HepG2 (cell line): ENCODE data around the gene VEZT. TPM values are rescaled to one million over a fixed set of nuclear protein-coding genes. Genes with fewer than 3 reads are reported as not detected.
"Not testable (repeated sequence)": the region's sequence is repeated elsewhere in the genome, so short reads cannot be mapped to it uniquely, and the experiment has no call there.

Source experiments
- ATAC-seq: fragments of 200-7000 bp; cut with Tn5 transposase; 3 replicates; pipeline ENCODE4 v1.9.1; 2020; ENCODE audit warnings: mild to moderate bottlenecking, moderate library complexity
- BruUV-seq: library from RNA; stranded (reverse); fragments of 400-500 nt; replicated peaks from 2 replicates; lab custom pipeline; 2021; lab: Mats Ljungman, UMichigan
- CTCF ChIA-PET: fragments of 300-600 bp; formaldehyde crosslinking; extraction: SDS; loops from one replicate; lab custom pipeline; 2021; ENCODE audit warnings: low total read pairs, inconsistent platforms, low intra/inter-chr PET ratio; lab: Yijun Ruan, JAX
- POLR2A ChIA-PET: fragments of 350-600 bp; sonication (Branson Sonifier 250); formaldehyde crosslinking; loops from one replicate; lab custom pipeline; 2020; ENCODE audit warnings: antibody characterized with exemption, inconsistent platforms; lab: Yijun Ruan, JAX
- DNase-seq: peaks from one replicate; pipeline ENCODE4 v3.0.0-alpha.2; 2015; ENCODE audit warnings: low spot score
- FAIRE-seq: peaks from 3 replicates; lab custom pipeline; 2011; peaks lifted over from hg19 to GRCh38; lab: Jason Lieb, UNC
- H2AFZ ChIP-seq: one replicate; pipeline ENCODE4 v1.6.1; 2011; ENCODE audit warnings: low read length, inconsistent platforms
- H3K27ac ChIP-seq: fragments of 300-600 bp; 3 replicates; pipeline ENCODE4 v1.8.0; 2011; ENCODE audit warnings: mixed run types, mild to moderate bottlenecking, mixed read lengths, low read length, inconsistent platforms; ENCODE audit not compliant: insufficient read depth; ENCODE audit errors: extremely low read length
- H3K27me3 ChIP-seq, 2 experiments: fragments of 200-600 bp in 1 of 2; 2 replicates in 1 of 2; 3 replicates in 1 of 2; pipeline versions ENCODE4 v1.6.0 to v1.8.0; 2011; ENCODE audit warnings: low read length in 2 of 2, mild to moderate bottlenecking in 2 of 2, moderate library complexity in 2 of 2, inconsistent platforms in 1 of 2; ENCODE audit not compliant: insufficient read depth in 2 of 2, control insufficient read depth in 1 of 2
- H3K36me3 ChIP-seq, 2 experiments: fragments of 200-600 bp in 1 of 2; replicated peaks in 1 of 2; 2 replicates in 1 of 2; 3 replicates in 1 of 2; pipeline versions ENCODE4 v1.5.1 to v1.8.0; 2011; ENCODE audit warnings: low read length in 2 of 2, inconsistent platforms in 1 of 2; ENCODE audit not compliant: insufficient read depth in 2 of 2, control insufficient read depth in 1 of 2
- H3K4me1 ChIP-seq: 2 replicates; pipeline ENCODE4 v1.5.1; 2012; ENCODE audit warnings: low read length, inconsistent platforms; ENCODE audit not compliant: insufficient read depth
- H3K4me2 ChIP-seq: 2 replicates; pipeline ENCODE4 v1.6.0; 2011; ENCODE audit warnings: low read depth, low read length, inconsistent platforms
- H3K4me3 ChIP-seq, 3 experiments: fragments of 200-600 bp in 1 of 3; sonication (generic), shearing (Covaris generic) in 1 of 3; replicated peaks in 1 of 3; 2 replicates each; pipeline ENCODE4 v1.5.1; 2011 to 2016; ENCODE audit warnings: low read length in 3 of 3, inconsistent platforms in 2 of 3, low read depth in 2 of 3, mild to moderate bottlenecking in 2 of 3, control low read depth in 1 of 3, mixed read lengths in 1 of 3; ENCODE audit not compliant: insufficient read depth in 1 of 3
- H3K79me2 ChIP-seq: one replicate; pipeline ENCODE4 v1.6.1; 2011; ENCODE audit warnings: low read length, inconsistent platforms; ENCODE audit not compliant: insufficient read depth
- H3K9ac ChIP-seq: 2 replicates; pipeline ENCODE4 v1.6.0; 2011; ENCODE audit warnings: mild to moderate bottlenecking, low read depth, low read length, inconsistent platforms; ENCODE audit not compliant: insufficient read depth
- H3K9me3 ChIP-seq: 2 replicates; pipeline ENCODE4 v1.5.1; 2012; ENCODE audit warnings: mild to moderate bottlenecking, low read length
- H4K20me1 ChIP-seq: 2 replicates; pipeline ENCODE4 v1.6.0; 2011; ENCODE audit warnings: inconsistent platforms, mild to moderate bottlenecking, low read length, moderate library complexity; ENCODE audit not compliant: insufficient read depth
- EHMT2 ChIP-seq: fragments of 200-600 bp; sonication (generic); IDR thresholded peaks from 2 replicates; pipeline ENCODE4 v1.7.0; 2017; ENCODE audit warnings: antibody characterized with exemption, low read depth, low read length, borderline replicate concordance
- POLR2A ChIP-seq, 2 experiments: IDR thresholded peaks; 2 replicates each; pipeline ENCODE4 v1.6.1; 2011; ENCODE audit warnings: low read depth in 2 of 2, low read length in 2 of 2, mild to moderate bottlenecking in 1 of 2, moderate library complexity in 1 of 2; ENCODE audit not compliant: insufficient read depth in 1 of 2
- SETDB1 ChIP-seq: sonication (generic); formaldehyde crosslinking; IDR thresholded peaks from 2 replicates; pipeline ENCODE4 v1.5.1; 2020; ENCODE audit warnings: missing genetic modification reagents, mild to moderate bottlenecking, borderline replicate concordance
- SP4 ChIP-seq: sonication (generic); formaldehyde crosslinking; IDR thresholded peaks from 2 replicates; pipeline ENCODE4 v1.8.1; 2023; ENCODE audit warnings: mild to moderate bottlenecking, missing genetic modification reagents
- ZBTB39 ChIP-seq: sonication (generic); formaldehyde crosslinking; IDR thresholded peaks from 2 replicates; pipeline ENCODE4 v1.5.0; 2020; ENCODE audit warnings: missing genetic modification reagents
- WGBS: methylation state at CpG from one replicate; pipeline ENCODE4 v1.1.6; 2017; ENCODE audit warnings: low lambda C conversion rate; 5-methylcytosine and 5-hydroxymethylcytosine counted together
- in situ Hi-C: cut with HindIII; loops from 2 replicates; pipeline ENCODE4 v1.10.0; 2017; ENCODE audit warnings: low pct_unique_long_range_greater_than_20kb; ENCODE audit not compliant: extremely low pct_ligation_motif_present
- intact Hi-C: fragments of 100-400 bp; cut with micrococcal nuclease; formaldehyde crosslinking; loops from one replicate; pipeline ENCODE4 v1.10.0; 2022; ENCODE audit not compliant: unreplicated experiment
- polyA plus RNA-seq, 8 experiments: library from polyadenylated mRNA; depleted of rRNA in 3 of 8; stranded (reverse) in 7 of 8; unstranded in 1 of 8; fragments of >200 nt; fragmentation: Illumina TruSeq in 4 of 8; extraction: Trizol in 4 of 8; gene quantifications; 2 replicates each; pipeline versions ENCODE4 v1.2.1 to v1.2.3, GENCODE V29; 2011 to 2016; ENCODE audit warnings: low read depth in 4 of 8, missing spikeins in 1 of 8, mixed read lengths in 1 of 8; ENCODE audit not compliant: insufficient read depth in 1 of 8
- total RNA-seq, 5 experiments: library from RNA; depleted of rRNA; stranded (reverse); fragments of >200 nt; fragmentation: Illumina TruSeq; extraction: Trizol; gene quantifications; 2 replicates each; pipeline ENCODE4 v1.2.3, GENCODE V29; 2016; ENCODE audit warnings: low read depth in 1 of 5
- TF ChIP-seq, protein P1 (sequence below): sonication (generic); formaldehyde crosslinking; IDR thresholded peaks from 2 replicates; pipeline ENCODE4 v1.4.0; 2020; ENCODE audit warnings: mild to moderate bottlenecking, missing genetic modification reagents, borderline replicate concordance

The VEZT gene
- total and polyA plus RNA-seq, 2 of the 13 experiments (the other 11 are each of a cell fraction or from before 2014, with no cell fraction given), result 35.5 to 51.6 TPM

DNA sequence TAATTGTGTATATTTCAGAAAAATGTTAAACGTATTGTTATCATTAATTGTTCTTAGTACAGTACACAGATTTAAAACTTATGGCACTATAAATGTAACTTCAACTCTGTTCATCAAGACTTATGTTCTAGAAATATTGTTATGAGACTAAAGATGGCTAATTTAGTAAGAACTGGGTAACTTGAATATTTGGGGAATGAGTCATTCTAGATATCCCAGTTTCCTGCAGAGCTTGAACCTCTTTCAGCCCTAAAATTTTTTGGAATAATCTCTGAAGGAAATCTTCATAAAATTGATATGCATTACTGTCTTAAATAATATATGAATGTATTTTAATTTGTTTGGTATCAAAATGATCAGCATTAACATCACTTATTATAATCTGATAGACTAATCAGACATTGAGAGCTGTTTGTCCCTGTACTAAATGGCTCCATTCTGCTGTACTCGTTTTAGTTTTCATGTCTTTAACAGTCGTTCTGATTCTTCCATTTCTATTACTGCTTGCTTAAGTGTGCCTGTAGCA is 87.1 kb downstream of the VEZT start (continued):
- TF ChIP-seq ZBTB39 (CRISPR knock-in tag), result no peak
- TF ChIP-seq SETDB1 (CRISPR knock-in tag), result no peak

DNA sequence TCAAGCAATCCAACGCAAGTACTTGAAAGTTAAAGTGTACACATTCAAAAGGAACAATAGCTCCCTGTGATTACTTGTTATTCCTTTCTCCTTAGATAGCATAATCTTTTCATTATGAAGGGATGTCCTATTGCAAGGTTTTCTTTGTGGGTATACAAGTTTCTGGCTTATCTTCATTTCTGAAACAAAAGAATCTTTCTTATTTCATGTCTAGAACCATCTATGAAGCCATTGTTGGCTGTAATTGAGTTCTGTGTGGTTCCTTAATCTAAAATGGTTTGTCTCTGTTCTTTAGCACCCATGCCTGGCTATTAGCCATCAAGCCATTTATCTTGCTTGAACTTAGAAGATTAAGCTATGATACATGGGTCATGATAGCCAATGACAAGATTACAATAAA is 95.0 kb downstream of the VEZT start:
- CTCF ChIA-PET, result no interaction called here

DNA sequence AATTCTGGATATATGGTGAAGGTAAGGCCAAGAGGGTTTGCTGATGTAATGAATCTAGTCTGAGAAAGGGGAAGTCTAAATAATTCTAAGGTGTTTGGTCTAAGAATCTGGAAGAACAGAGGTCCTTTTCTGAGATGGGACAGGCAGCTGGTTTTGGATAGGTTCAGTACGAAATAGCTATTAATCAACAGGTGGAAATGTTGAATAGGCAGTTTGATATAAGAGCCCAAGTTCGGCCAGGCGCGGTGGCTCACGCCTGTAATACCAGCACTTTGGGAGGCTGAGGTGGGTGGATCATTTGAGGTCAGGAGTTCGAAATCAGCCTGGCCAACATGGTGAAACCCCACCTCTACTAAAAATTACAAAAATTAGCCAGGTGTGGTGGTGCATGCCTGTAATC is 97.1 kb downstream of the VEZT start:
- POLR2A ChIA-PET, intact Hi-C loops: not testable (repeated sequence)

More for the DNA sequence above, 95.0 kb downstream of the VEZT start:
- Histone ChIP-seq H3K9ac (no peak overlapping the region), H4K20me1 (no peaks in the 10 kb centered on the region), H3K4me2 (no peak overlapping the region), H3K4me3 (no peak overlapping the region), H3K27me3 (peaks cover 0 to 12% of the 10 kb centered on the region in 2 experiments; a peak in 2 of 5 replicates), H3K36me3 (peaks cover 1 to 4% of the 10 kb centered on the region in 2 experiments; a peak in 1 of 5 replicates), H3K4me1 (peaks cover 18% of the 10 kb centered on the region), H2AFZ (no peak overlapping the region), H3K27ac (no peak overlapping the region), H3K9me3 (no peaks in the 10 kb centered on the region), H3K79me2 (no peaks in the 10 kb centered on the region)
- ATAC-seq (no peak), FAIRE-seq (no peak), DNase-seq (no peak)
- TF ChIP-seq, protein P1, sequence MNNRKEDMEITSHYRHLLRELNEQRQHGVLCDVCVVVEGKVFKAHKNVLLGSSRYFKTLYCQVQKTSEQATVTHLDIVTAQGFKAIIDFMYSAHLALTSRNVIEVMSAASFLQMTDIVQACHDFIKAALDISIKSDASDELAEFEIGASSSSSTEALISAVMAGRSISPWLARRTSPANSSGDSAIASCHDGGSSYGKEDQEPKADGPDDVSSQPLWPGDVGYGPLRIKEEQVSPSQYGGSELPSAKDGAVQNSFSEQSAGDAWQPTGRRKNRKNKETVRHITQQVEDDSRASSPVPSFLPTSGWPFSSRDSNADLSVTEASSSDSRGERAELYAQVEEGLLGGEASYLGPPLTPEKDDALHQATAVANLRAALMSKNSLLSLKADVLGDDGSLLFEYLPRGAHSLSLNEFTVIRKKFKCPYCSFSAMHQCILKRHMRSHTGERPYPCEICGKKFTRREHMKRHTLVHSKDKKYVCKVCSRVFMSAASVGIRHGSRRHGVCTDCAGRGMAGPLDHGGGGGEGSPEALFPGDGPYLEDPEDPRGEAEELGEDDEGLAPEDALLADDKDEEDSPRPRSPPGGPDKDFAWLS, result no peak
- no peak for TF ChIP-seq SP4 (CRISPR knock-in tag)
- TF ChIP-seq EHMT2, result no peak
- no peak for TF ChIP-seq POLR2A (IDR thresholded peaks at IDR 0.05; ENCODE audit: insufficient read depth in 1 of 2, low read depth in 2 of 2, low read length in 2 of 2)
- BruUV-seq, result no TSS peak
- WGBS, result 87% methylated on average over 1 of the region's 1 CpG
- intact Hi-C loops, result no loop called here
- in situ Hi-C loops, result no loop called here
- POLR2A ChIA-PET, result no interaction called here

More for the DNA sequence above, 97.1 kb downstream of the VEZT start:
- DNase-seq, H3K36me3 ChIP-seq, FAIRE-seq, ATAC-seq, H3K4me2 ChIP-seq, H3K27ac ChIP-seq, H3K4me3 ChIP-seq, H2AFZ ChIP-seq, in situ Hi-C loops, H3K79me2 ChIP-seq, H3K9me3 ChIP-seq, CTCF ChIA-PET, BruUV-seq, H3K9ac ChIP-seq, H4K20me1 ChIP-seq: not testable (repeated sequence)
- Histone ChIP-seq H3K27me3 (peaks cover 0 to 18% of the 10 kb centered on the region in 2 experiments; a peak in 2 of 5 replicates), H3K4me1 (peaks cover 37% of the 10 kb centered on the region)
- WGBS, result 90% methylated on average over 6 of the region's 6 CpGs
